Aorta (tissue), 5 donors: Measurements from ENCODE around the gene RASD1. TPM values are rescaled to one million over a fixed set of nuclear protein-coding genes. Genes with fewer than 3 reads are reported as not detected.
A peak's percentile ranks its signal among the peaks of the same experiment; 100 is the strongest.

ENCODE experiments used
- ATAC-seq: fragments of 200-7000 bp; cut with Tn5 transposase; one replicate; pipeline ENCODE4 v1.9.1; 2022; ENCODE audit warnings: moderate library complexity; ENCODE audit not compliant: low FRiP score
- DNase-seq, 2 donors: peaks; one replicate each; pipeline ENCODE4 v3.0.0-alpha.2; 2020
- H3K27ac ChIP-seq, 2 donors: one replicate each; pipeline ENCODE4 v1.5.1; 2013; ENCODE audit warnings: low read length in 2 of 2, mild to moderate bottlenecking in 2 of 2, moderate library complexity in 2 of 2, control low read depth in 1 of 2, inconsistent platforms in 1 of 2, low read depth in 1 of 2
- H3K27me3 ChIP-seq, 2 donors: one replicate each; pipeline ENCODE4 v1.6.1; 2013; ENCODE audit warnings: control low read depth in 1 of 2, low read length in 1 of 2, mild to moderate bottlenecking in 1 of 2, moderate library complexity in 1 of 2; ENCODE audit not compliant: insufficient read depth in 2 of 2, control insufficient read depth in 1 of 2
- H3K36me3 ChIP-seq, 2 donors: one replicate each; pipeline ENCODE4 v1.6.1; 2013; ENCODE audit warnings: control low read depth in 1 of 2, low read length in 1 of 2, mild to moderate bottlenecking in 1 of 2; ENCODE audit not compliant: insufficient read depth in 2 of 2, control insufficient read depth in 1 of 2
- H3K4me1 ChIP-seq, 2 donors: one replicate each; pipeline ENCODE4 v1.6.1; 2013; ENCODE audit warnings: low read length in 2 of 2, control low read depth in 1 of 2, mild to moderate bottlenecking in 1 of 2, moderate library complexity in 1 of 2; ENCODE audit not compliant: insufficient read depth in 2 of 2, control insufficient read depth in 1 of 2
- H3K4me3 ChIP-seq, 2 donors: one replicate each; pipeline ENCODE4 v1.5.1; 2013; ENCODE audit warnings: low read length in 2 of 2, control low read depth in 1 of 2, mild to moderate bottlenecking in 1 of 2
- H3K9me3 ChIP-seq: one replicate; pipeline ENCODE4 v1.6.1; 2013; ENCODE audit warnings: mild to moderate bottlenecking, low read length; ENCODE audit not compliant: control insufficient read depth
- whole genome bisulfite sequencing, 2 donors: extraction: QIAGEN DNeasy Blood & Tissue Kit; methylation state at CpG; one replicate each; pipeline ENCODE4 v1.1.7; 2013; 5-methylcytosine and 5-hydroxymethylcytosine counted together
- intact Hi-C, 2 donors: fragments of 100-400 bp; cut with DNase I; formaldehyde crosslinking; loops; one replicate each; pipeline versions ENCODE4 v1.14.2 to v1.15.0; 2022
- polyA plus RNA-seq, 2 donors: library from polyadenylated mRNA; stranded (reverse); fragments of 200-250 nt; gene quantifications; one replicate each; pipeline ENCODE4 v1.2.3, GENCODE V29; 2013
- total RNA-seq, 2 donors: library from RNA; stranded (reverse); fragmentation: NEBNext Ultra II Directional; extraction: Animal tissue kit (Norgen Biotek cat#: 25700); gene quantifications; one replicate each; pipeline ENCODE4 v1.2.1, GENCODE V29; 2021
- donor health status: healthy with polysubstance abuse.
- donor health status: Bipolar disorder and iron deficiency.
- donor health status: DM: no; HTN: no; CAD: no.
- donor health status: DM: no; HTN: no; CAD: no.
- donor health status: DM: yes; HTN: yes; CAD: no.

Gene RASD1
- total and polyA plus RNA-seq, 4 donors = 2.9 to 50.1 (median 8.3) TPM

- H3K27me3 ChIP-seq = no peaks in the 10 kb centered on the region
- no peaks in the 10 kb centered on the region for H3K9me3 ChIP-seq
- DNase-seq (peak; percentile 42 to 57), ATAC-seq (no peak)
- H3K4me3 ChIP-seq = no peak overlapping the region
- H3K27ac ChIP-seq = no peak overlapping the region
- intact Hi-C loops = no loop called here
- H3K36me3 ChIP-seq = no peaks in the 10 kb centered on the region
- WGBS, 2 donors = 93 to 96% methylated on average over 33 of the region's 33 CpGs
- no peaks in the 10 kb centered on the region for H3K4me1 ChIP-seq
Observed at GRCh38 chr17:17508646-17509591, 12.7 kb upstream of the RASD1 start.

DNA sequence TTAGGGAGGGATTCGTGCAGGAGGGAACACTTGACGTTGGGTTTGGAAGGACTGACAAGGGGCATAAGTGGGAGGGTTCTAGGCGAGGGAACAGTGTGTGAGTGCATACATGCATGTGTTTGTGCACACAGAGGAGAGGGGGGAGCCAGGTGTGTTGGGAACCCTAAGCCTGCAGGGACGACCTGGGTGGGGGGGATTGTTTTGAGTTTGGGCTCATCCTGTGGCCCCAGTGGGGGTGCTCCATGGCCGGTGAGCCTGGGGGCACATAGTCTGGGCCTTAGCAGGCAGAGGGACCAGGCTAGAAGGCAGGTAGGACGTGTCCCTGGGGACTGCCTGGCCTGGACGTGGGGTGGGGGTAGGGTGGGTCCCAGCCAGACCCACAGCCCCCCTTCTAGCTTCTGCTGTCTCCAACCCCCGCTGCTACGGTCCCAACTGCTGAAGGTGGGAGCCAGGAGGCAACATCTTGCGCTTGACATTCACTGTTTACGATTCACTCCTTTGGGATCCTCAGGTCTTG is 11.9 kb upstream of the RASD1 start:
- 90 to 91% methylated on average over 11 of the region's 11 CpGs for WGBS, 2 donors
- DNase-seq (peak in 1 of 2 donors; percentile 59), ATAC-seq (no peak)
- H3K36me3 ChIP-seq = no peaks in the 10 kb centered on the region
- H3K9me3 ChIP-seq = no peaks in the 10 kb centered on the region
- no peak overlapping the region for H3K4me3 ChIP-seq
- H3K27me3 ChIP-seq = no peaks in the 10 kb centered on the region
- intact Hi-C loops = no loop called here
- no peak overlapping the region for H3K27ac ChIP-seq
- no peaks in the 10 kb centered on the region for H3K4me1 ChIP-seq

DNA sequence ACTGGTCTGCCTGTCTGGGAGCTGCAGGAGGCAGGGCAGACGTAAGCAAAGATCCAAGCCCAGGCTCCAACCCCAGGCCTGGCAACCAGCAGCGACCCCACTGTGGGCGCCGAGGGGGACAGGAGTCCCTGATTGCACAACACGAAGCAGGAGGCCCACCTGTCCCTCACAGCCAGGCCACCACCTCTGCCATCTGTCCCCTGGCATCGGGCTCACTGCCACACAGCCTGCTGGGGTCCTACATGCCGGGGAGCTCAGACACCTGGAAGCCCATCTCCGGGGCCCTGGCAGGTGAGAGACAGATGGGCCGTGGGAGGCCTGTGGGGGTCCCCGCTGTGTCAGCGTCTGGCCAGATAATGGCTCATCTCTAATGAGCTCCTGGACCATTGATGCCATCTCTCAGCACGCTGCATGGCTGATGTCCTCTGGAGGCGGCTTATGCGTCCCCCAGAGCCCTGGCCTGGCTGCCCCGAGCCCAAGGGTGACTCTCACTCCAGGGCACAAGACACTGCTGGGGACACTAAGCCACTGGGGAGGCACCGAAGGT is 11.3 kb upstream of the RASD1 start:
- H3K4me1 ChIP-seq = no peaks in the 10 kb centered on the region
- no peaks in the 10 kb centered on the region for H3K36me3 ChIP-seq
- no peak for ATAC-seq
- H3K27me3 ChIP-seq = no peaks in the 10 kb centered on the region
- intact Hi-C loops = no loop called here
- H3K4me3 ChIP-seq = no peak overlapping the region
- DNase-seq = peak; percentile 38 to 65
- H3K9me3 ChIP-seq = no peaks in the 10 kb centered on the region
- H3K27ac ChIP-seq = no peak overlapping the region
- WGBS, 2 donors = 89 to 90% methylated on average over 16 of the region's 16 CpGs

- no peak overlapping the region for H3K27ac ChIP-seq
- WGBS, 2 donors = 79 to 85% methylated on average over 16 to 17 of the region's 17 CpGs
- H3K27me3 ChIP-seq = no peaks in the 10 kb centered on the region
- no peaks in the 10 kb centered on the region for H3K36me3 ChIP-seq
- ATAC-seq = no peak
- DNase-seq = peak; percentile 44 to 76
- H3K4me1 ChIP-seq = no peaks in the 10 kb centered on the region
- H3K9me3 ChIP-seq = no peaks in the 10 kb centered on the region
- intact Hi-C loops = no loop called here
- H3K4me3 ChIP-seq = no peak overlapping the region
Observed at GRCh38 chr17:17506893-17507464, 10.8 kb upstream of the RASD1 start.

DNA sequence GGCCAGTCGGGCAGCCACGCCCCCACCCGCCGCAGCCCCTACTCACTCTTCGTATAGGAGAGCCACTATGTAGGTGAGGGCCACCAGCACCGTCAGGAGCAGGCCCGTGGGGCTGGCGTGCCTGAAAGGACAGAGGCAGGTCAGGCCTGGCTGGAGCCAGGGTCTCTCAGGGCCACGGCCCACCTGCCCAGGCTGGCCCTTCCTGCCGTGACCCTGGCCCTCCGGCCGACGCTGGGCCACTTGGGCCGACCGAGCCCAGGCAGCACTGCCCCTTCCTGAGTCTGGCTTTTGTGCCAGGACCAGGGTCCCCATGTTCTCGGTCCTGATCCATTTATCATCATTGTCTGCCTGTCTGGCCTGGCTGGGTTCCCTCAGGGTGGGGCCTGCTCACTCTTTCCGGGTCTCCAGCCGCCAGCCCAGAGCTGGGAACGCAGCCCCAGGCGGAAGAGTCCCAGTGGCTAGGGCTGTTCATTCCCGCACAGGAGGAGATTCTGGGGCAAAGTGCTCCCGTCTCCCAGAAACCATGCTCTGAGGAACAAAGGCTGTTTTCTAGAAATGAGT is 10.1 kb upstream of the RASD1 start:
- Histone ChIP-seq H3K4me1 (no peaks in the 10 kb centered on the region), H3K36me3 (no peaks in the 10 kb centered on the region), H3K4me3 (no peak overlapping the region), H3K27me3 (no peaks in the 10 kb centered on the region), H3K27ac (no peak overlapping the region), H3K9me3 (no peaks in the 10 kb centered on the region)
- 91 to 96% methylated on average over 20 to 22 of the region's 22 CpGs for WGBS, 2 donors
- ATAC-seq (no peak), DNase-seq (peak in 1 of 2 donors; percentile 46)
- intact Hi-C loops = no loop called here

- WGBS, 2 donors = 92 to 94% methylated on average over 20 to 22 of the region's 22 CpGs
- intact Hi-C loops = no loop called here
- DNase-seq = peak in 1 of 2 donors; percentile 21
- no peaks in the 10 kb centered on the region for H3K36me3 ChIP-seq
- no peak overlapping the region for H3K27ac ChIP-seq
- no peaks in the 10 kb centered on the region for H3K9me3 ChIP-seq
- no peak for ATAC-seq
- no peaks in the 10 kb centered on the region for H3K27me3 ChIP-seq
- no peak overlapping the region for H3K4me3 ChIP-seq
- no peaks in the 10 kb centered on the region for H3K4me1 ChIP-seq
Observed at GRCh38 chr17:17505610-17506171, 9.5 kb upstream of the RASD1 start.

DNA sequence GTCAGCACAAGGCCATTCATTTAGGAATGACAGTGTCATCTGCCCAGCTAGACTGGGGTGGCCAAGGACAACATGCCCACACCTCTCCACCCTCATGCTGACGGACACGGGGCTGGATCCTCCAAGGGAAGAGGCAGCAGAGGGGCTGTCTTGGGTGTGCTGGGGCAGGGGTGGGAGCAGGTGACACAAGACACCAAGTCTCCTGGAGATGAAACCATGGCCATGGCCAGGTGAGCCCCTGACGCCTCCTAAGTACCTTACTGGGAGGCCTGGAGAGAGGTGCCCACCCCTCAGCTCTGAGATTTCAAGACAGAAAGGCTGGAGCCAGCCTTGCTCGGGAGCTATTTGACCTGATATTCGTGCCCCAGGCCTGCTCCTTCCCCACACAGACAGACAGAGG is 9.0 kb upstream of the RASD1 start:
- WGBS, 2 donors = 96 to 97% methylated on average over 5 of the region's 5 CpGs
- H3K27ac ChIP-seq = no peak overlapping the region
- no peaks in the 10 kb centered on the region for H3K27me3 ChIP-seq
- intact Hi-C loops = no loop called here
- ATAC-seq = no peak
- no peak for DNase-seq
- H3K4me1 ChIP-seq = no peaks in the 10 kb centered on the region
- H3K9me3 ChIP-seq = no peaks in the 10 kb centered on the region
- H3K4me3 ChIP-seq = no peak overlapping the region
- H3K36me3 ChIP-seq = no peaks in the 10 kb centered on the region

- 88 to 90% methylated on average over 20 of the region's 20 CpGs for WGBS, 2 donors
- DNase-seq (peak in 1 of 2 donors; percentile 44), ATAC-seq (no peak)
- intact Hi-C loops = no loop called here
- H3K36me3 ChIP-seq = no peaks in the 10 kb centered on the region
- no peaks in the 10 kb centered on the region for H3K4me1 ChIP-seq
- H3K4me3 ChIP-seq = no peak overlapping the region
- H3K27me3 ChIP-seq = no peaks in the 10 kb centered on the region
- H3K9me3 ChIP-seq = no peaks in the 10 kb centered on the region
- no peak overlapping the region for H3K27ac ChIP-seq
Observed at GRCh38 chr17:17504341-17505140, 8.3 kb upstream of the RASD1 start.
